Astrocyte (in vitro differentiated cells and primary cell): ENCODE data around the gene MYO16. TPM values are rescaled to one million over a fixed set of nuclear protein-coding genes. Genes with fewer than 3 reads are reported as not detected.

Experiments
- DNase-seq: peaks from one replicate; pipeline ENCODE4 v3.0.0-alpha.2; 2010; ENCODE audit warnings: low read depth
- FAIRE-seq: peaks from 2 replicates; lab custom pipeline; 2011; peaks lifted over from hg19 to GRCh38; lab: Jason Lieb, UNC
- H2AFZ ChIP-seq: 2 replicates; pipeline ENCODE4 v1.6.0; 2012; ENCODE audit warnings: low read depth, low read length, inconsistent platforms
- H3K27ac ChIP-seq: 2 replicates; pipeline ENCODE4 v1.5.1; 2011; ENCODE audit warnings: low read depth, low read length, inconsistent platforms
- H3K27me3 ChIP-seq: 2 replicates; pipeline ENCODE4 v1.6.0; 2011; ENCODE audit warnings: low read length, inconsistent platforms; ENCODE audit not compliant: insufficient read depth
- H3K36me3 ChIP-seq: 2 replicates; pipeline ENCODE4 v1.5.1; 2011; ENCODE audit warnings: low read length, inconsistent platforms; ENCODE audit not compliant: insufficient read depth
- H3K4me1 ChIP-seq: 2 replicates; pipeline ENCODE4 v1.5.1; 2011; ENCODE audit warnings: low read length, inconsistent platforms; ENCODE audit not compliant: insufficient read depth
- H3K4me2 ChIP-seq: 2 replicates; pipeline ENCODE4 v1.6.0; 2012; ENCODE audit warnings: low read length, inconsistent platforms
- H3K4me3 ChIP-seq: 2 replicates; pipeline ENCODE4 v1.5.1; 2011; ENCODE audit warnings: low read depth, mild to moderate bottlenecking, low read length, inconsistent platforms; ENCODE audit not compliant: insufficient read depth
- H3K79me2 ChIP-seq: 2 replicates; pipeline ENCODE4 v1.6.0; 2012; ENCODE audit warnings: mild to moderate bottlenecking, low read length, inconsistent platforms; ENCODE audit not compliant: insufficient read depth
- H3K9ac ChIP-seq: 2 replicates; pipeline ENCODE4 v1.6.0; 2012; ENCODE audit warnings: mild to moderate bottlenecking, low read length, inconsistent platforms
- H3K9me3 ChIP-seq: 2 replicates; pipeline ENCODE4 v1.5.1; 2012; ENCODE audit warnings: low read depth, mild to moderate bottlenecking, low read length, inconsistent platforms; ENCODE audit not compliant: insufficient read depth
- H4K20me1 ChIP-seq: 2 replicates; pipeline ENCODE4 v1.6.0; 2012; ENCODE audit warnings: low read length, inconsistent platforms; ENCODE audit not compliant: insufficient read depth
- H3K27ac Mint-ChIP-seq: one replicate; pipeline ENCODE4 v1.8.0; 2021; ENCODE audit warnings: mild to moderate bottlenecking, mixed read lengths; ENCODE audit not compliant: unreplicated experiment
- H3K27me3 Mint-ChIP-seq: one replicate; pipeline ENCODE4 v1.8.0; 2021; ENCODE audit warnings: low read depth, mixed read lengths; ENCODE audit not compliant: unreplicated experiment
- H3K36me3 Mint-ChIP-seq: one replicate; pipeline ENCODE4 v1.8.0; 2021; ENCODE audit warnings: low read depth, mixed read lengths; ENCODE audit not compliant: unreplicated experiment
- H3K4me1 Mint-ChIP-seq: one replicate; pipeline ENCODE4 v1.8.0; 2021; ENCODE audit warnings: low read depth, mixed read lengths; ENCODE audit not compliant: unreplicated experiment
- H3K4me3 Mint-ChIP-seq: one replicate; pipeline ENCODE4 v1.8.0; 2021; ENCODE audit warnings: mild to moderate bottlenecking, moderate library complexity, mixed read lengths; ENCODE audit not compliant: unreplicated experiment
- H3K9me3 Mint-ChIP-seq: one replicate; pipeline ENCODE4 v1.8.0; 2021; ENCODE audit warnings: mild to moderate bottlenecking, mixed read lengths; ENCODE audit not compliant: unreplicated experiment
- EZH2 ChIP-seq: IDR thresholded peaks from 2 replicates; pipeline ENCODE4 v1.6.1; 2012; ENCODE audit warnings: mild to moderate bottlenecking, low read length, inconsistent platforms; ENCODE audit not compliant: insufficient read depth
- total RNA-seq: library from RNA; stranded (reverse); gene quantifications from 2 replicates; pipeline ENCODE4 v1.2.1, GENCODE V29; 2021
- TF ChIP-seq, protein P1 (sequence below): IDR thresholded peaks from 2 replicates; pipeline ENCODE4 v1.5.1; 2011; ENCODE audit warnings: low read depth, mild to moderate bottlenecking, inconsistent platforms, low read length, moderate library complexity; ENCODE audit not compliant: insufficient read depth

MYO16 gene
- total RNA-seq, 1 donor from 2014 or later, result 0.14 TPM

DNA sequence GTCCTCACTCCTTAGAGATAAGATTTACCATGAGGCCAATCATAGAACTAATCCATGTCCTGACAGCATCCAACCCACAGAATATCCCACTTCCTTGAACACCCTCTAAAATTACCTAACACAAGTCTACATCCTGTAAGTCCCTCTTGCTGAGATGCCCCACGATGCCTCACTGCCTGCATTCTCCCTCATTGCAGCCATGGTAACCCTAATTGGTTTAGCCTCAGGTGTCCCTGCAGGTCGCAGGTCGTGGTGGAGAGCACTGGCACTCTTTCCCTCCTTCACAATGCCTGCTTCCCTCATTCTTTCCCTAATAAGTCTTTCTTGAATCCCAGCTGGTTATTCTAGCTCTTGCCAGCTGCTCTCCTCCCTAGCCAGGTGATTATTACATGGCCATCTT is 35.3 kb upstream of the MYO16 start:
- H3K9me3 Mint-ChIP-seq, result peaks cover 1% of the 10 kb centered on the region
- peaks cover 6% of the 10 kb centered on the region for H3K27me3 Mint-ChIP-seq
- no peak for FAIRE-seq

DNA sequence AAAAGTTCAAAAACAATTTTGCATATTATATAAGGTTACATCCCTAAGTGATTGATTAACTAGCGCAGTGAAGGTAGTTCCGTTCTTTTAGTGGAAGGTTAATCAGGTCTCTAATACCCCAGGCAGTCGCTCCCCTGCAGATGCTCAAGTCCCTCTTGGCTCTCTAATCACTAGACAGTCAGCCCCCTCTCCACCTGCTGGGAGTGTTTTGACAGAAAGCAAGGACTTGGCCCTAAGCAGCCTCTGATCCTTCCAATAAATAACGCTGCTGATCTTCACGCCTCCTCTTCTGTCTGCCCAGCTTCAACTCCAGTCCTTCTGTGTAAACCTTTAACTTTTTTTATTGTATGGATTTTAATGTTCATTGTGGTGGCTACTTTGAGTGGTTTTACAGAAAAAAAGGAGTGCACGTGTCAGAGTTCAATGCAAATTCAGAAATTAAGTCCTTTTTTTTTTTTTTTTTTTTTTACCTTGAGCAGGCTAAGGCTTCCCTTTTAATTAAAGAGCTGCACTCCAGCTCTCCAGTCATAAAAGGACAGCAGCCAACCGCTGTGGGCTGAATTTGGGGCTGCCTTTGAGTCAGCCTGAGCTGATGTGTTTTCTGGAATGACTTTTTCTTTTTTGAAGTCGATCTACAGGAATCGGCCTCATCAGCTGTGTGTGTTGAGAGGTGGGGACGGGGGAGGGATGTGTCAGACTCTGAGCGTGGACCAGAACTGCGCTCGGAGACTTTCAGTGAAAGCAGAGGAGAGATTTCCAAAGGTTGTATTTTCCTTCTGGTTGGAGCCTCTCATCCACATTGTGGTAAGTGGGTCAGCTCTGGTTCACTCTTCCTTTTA is 33.8 kb upstream of the MYO16 start:
- H3K9ac ChIP-seq, result no peak overlapping the region
- no peaks in the 10 kb centered on the region for H3K79me2 ChIP-seq
- no peaks in the 10 kb centered on the region for H4K20me1 ChIP-seq
- Mint-ChIP-seq H3K4me3 (no peak overlapping the region), H3K4me1 (peaks cover 6% of the 10 kb centered on the region), H3K36me3 (no peaks in the 10 kb centered on the region), H3K27ac (no peak overlapping the region), H3K9me3 (peaks cover 1% of the 10 kb centered on the region), H3K27me3 (peaks cover 6% of the 10 kb centered on the region)
- no peak overlapping the region for H3K27ac ChIP-seq
- no peak overlapping the region for H2AFZ ChIP-seq
- H3K4me2 ChIP-seq, result peak overlapping the region; percentile 50
- H3K9me3 ChIP-seq, result no peaks in the 10 kb centered on the region
- no peaks in the 10 kb centered on the region for H3K4me1 ChIP-seq
- peak; percentile 5 for DNase-seq
- H3K4me3 ChIP-seq, result no peak overlapping the region
- no peak for FAIRE-seq
- TF ChIP-seq, protein P1, sequence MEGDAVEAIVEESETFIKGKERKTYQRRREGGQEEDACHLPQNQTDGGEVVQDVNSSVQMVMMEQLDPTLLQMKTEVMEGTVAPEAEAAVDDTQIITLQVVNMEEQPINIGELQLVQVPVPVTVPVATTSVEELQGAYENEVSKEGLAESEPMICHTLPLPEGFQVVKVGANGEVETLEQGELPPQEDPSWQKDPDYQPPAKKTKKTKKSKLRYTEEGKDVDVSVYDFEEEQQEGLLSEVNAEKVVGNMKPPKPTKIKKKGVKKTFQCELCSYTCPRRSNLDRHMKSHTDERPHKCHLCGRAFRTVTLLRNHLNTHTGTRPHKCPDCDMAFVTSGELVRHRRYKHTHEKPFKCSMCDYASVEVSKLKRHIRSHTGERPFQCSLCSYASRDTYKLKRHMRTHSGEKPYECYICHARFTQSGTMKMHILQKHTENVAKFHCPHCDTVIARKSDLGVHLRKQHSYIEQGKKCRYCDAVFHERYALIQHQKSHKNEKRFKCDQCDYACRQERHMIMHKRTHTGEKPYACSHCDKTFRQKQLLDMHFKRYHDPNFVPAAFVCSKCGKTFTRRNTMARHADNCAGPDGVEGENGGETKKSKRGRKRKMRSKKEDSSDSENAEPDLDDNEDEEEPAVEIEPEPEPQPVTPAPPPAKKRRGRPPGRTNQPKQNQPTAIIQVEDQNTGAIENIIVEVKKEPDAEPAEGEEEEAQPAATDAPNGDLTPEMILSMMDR, result no peak
- no peak for TF ChIP-seq EZH2
- no peaks in the 10 kb centered on the region for H3K27me3 ChIP-seq
- no peaks in the 10 kb centered on the region for H3K36me3 ChIP-seq

More for the DNA sequence above, 35.3 kb upstream of the MYO16 start:
- Histone ChIP-seq H3K4me3 (no peak overlapping the region), H3K27me3 (no peaks in the 10 kb centered on the region), H3K27ac (no peak overlapping the region), H3K9me3 (no peaks in the 10 kb centered on the region), H3K4me2 (no peak overlapping the region), H3K9ac (no peak overlapping the region), H3K79me2 (no peaks in the 10 kb centered on the region), H3K36me3 (no peaks in the 10 kb centered on the region), H2AFZ (no peak overlapping the region), H3K4me1 (no peaks in the 10 kb centered on the region), H4K20me1 (no peaks in the 10 kb centered on the region)
- no peak for DNase-seq
- no peak overlapping the region for H3K27ac Mint-ChIP-seq
- no peaks in the 10 kb centered on the region for H3K36me3 Mint-ChIP-seq
- no peak for TF ChIP-seq EZH2
- TF ChIP-seq, protein P1, result no peak
- peaks cover 6% of the 10 kb centered on the region for H3K4me1 Mint-ChIP-seq
- no peak overlapping the region for H3K4me3 Mint-ChIP-seq

DNA sequence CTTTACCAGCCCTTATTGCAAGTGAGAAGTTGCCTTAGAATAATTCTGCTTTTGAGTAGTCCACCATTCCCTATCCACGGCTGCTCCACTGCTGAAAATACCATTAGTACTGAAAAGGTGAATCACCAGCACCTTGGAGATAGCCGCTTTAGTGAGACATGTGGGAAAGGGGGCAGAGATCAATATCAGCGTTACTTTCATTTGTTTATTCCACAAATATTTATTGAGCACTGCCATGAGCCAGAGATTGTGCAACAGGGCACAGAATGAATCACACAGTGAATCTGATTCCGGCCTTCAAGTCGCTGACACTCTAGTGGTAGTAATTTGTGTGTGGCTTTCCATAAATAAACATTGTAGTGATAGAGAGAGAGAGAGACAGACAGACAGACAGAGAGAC is 31.5 kb upstream of the MYO16 start:
- Mint-ChIP-seq H3K9me3 (peaks cover 1% of the 10 kb centered on the region), H3K4me3 (no peak overlapping the region), H3K27ac (no peak overlapping the region), H3K4me1 (peaks cover 6% of the 10 kb centered on the region), H3K36me3 (no peaks in the 10 kb centered on the region), H3K27me3 (peaks cover 6% of the 10 kb centered on the region)
- Histone ChIP-seq H4K20me1 (no peaks in the 10 kb centered on the region), H3K27me3 (no peaks in the 10 kb centered on the region), H3K27ac (no peak overlapping the region), H3K79me2 (no peaks in the 10 kb centered on the region), H3K9me3 (no peaks in the 10 kb centered on the region), H3K4me2 (no peak overlapping the region), H3K9ac (no peak overlapping the region), H3K4me1 (no peaks in the 10 kb centered on the region), H3K36me3 (no peaks in the 10 kb centered on the region), H3K4me3 (no peak overlapping the region), H2AFZ (no peak overlapping the region)
- no peak for TF ChIP-seq EZH2
- TF ChIP-seq, protein P1, result no peak
- no peak for FAIRE-seq
- peak; percentile 2 for DNase-seq
